HL-60 (cell line): ENCODE data around the gene CFAP54.

Experiments used
- DNase-seq, 2 experiments: peaks; one replicate each; pipeline ENCODE4 v3.0.0-alpha.2; 2010 to 2020; ENCODE audit warnings: low read depth in 1 of 2, low spot score in 1 of 2
- H3K27ac ChIP-seq: fragments of 250-450 bp; sonication (Bioruptor Pico); replicated peaks from 2 replicates; pipeline ENCODE4 v1.5.1; 2020; ENCODE audit warnings: mild to moderate bottlenecking, moderate library complexity
- H3K27me3 ChIP-seq: fragments of 250-450 bp; sonication (Bioruptor Pico); 2 replicates; pipeline ENCODE4 v1.5.1; 2021; ENCODE audit warnings: mild to moderate bottlenecking, moderate library complexity; ENCODE audit not compliant: insufficient read depth, poor library complexity, severe bottlenecking
- H3K4me3 ChIP-seq: replicated peaks from 2 replicates; pipeline ENCODE4 v1.5.1; 2011; ENCODE audit warnings: mild to moderate bottlenecking, control low read depth, low read length; ENCODE audit not compliant: insufficient read depth
- CTCF ChIP-seq: IDR thresholded peaks from one replicate; pipeline ENCODE4 v1.5.1; 2011; ENCODE audit warnings: low read length, control low read depth, inconsistent platforms; ENCODE audit not compliant: insufficient read depth
- GABPA ChIP-seq: IDR thresholded peaks from 2 replicates; pipeline ENCODE4 v1.6.1; 2012; ENCODE audit warnings: low read depth
- POLR2AphosphoS5 ChIP-seq: IDR thresholded peaks from 2 replicates; pipeline ENCODE4 v1.6.1; 2012; ENCODE audit warnings: low read depth
- REST ChIP-seq: IDR thresholded peaks from 2 replicates; pipeline ENCODE4 v1.6.1; 2012; ENCODE audit warnings: low read depth; ENCODE audit not compliant: insufficient replicate concordance
- SPI1 ChIP-seq: IDR thresholded peaks from 2 replicates; pipeline ENCODE4 v1.6.1; 2012; ENCODE audit warnings: low read depth, mild to moderate bottlenecking, borderline replicate concordance

Gene CFAP54

GRCh38 chr12:96636895-96637294, 147.5 kb downstream of the CFAP54 start:
- Histone ChIP-seq H3K27ac (no peak overlapping the region), H3K27me3 (no peaks in the 10 kb centered on the region), H3K4me3 (no peak overlapping the region)
- TF ChIP-seq POLR2AphosphoS5 (no peak), SPI1 (peak; percentile 73)
- no peak for DNase-seq

GRCh38 chr12:96648923-96649322, 159.5 kb downstream of the CFAP54 start:
- DNase-seq, result no peak
- no peak overlapping the region for H3K4me3 ChIP-seq

GRCh38 chr12:96652870-96653269, 163.5 kb downstream of the CFAP54 start:
- TF ChIP-seq REST, result no peak
- TF ChIP-seq GABPA, result no peak
- TF ChIP-seq CTCF, result no peak
- TF ChIP-seq SPI1, result no peak
- TF ChIP-seq POLR2AphosphoS5, result no peak
- no peak for DNase-seq
- Histone ChIP-seq H3K27me3 (no peaks in the 10 kb centered on the region), H3K4me3 (no peak overlapping the region), H3K27ac (no peak overlapping the region)

More at GRCh38 chr12:96648923-96649322, 159.5 kb downstream of the CFAP54 start:
- Histone ChIP-seq H3K27ac (no peak overlapping the region), H3K27me3 (no peaks in the 10 kb centered on the region)
- TF ChIP-seq SPI1 (no peak), GABPA (no peak), POLR2AphosphoS5 (no peak), CTCF (no peak), REST (no peak)

- H3K4me3 ChIP-seq, result no peak overlapping the region
- peak; percentile 5 to 57 for DNase-seq
- TF ChIP-seq POLR2AphosphoS5 (no peak), CTCF (no peak), SPI1 (no peak), GABPA (no peak)
- no peaks in the 10 kb centered on the region for H3K27me3 ChIP-seq
- H3K27ac ChIP-seq, result no peak overlapping the region
Measured at GRCh38 chr12:96658075-96658474, 168.7 kb downstream of the CFAP54 start.

- no peak overlapping the region for H3K27ac ChIP-seq
- H3K27me3 ChIP-seq, result no peaks in the 10 kb centered on the region
- no peak overlapping the region for H3K4me3 ChIP-seq
- no peak for TF ChIP-seq CTCF
- DNase-seq, result no peak
Measured at GRCh38 chr12:96669786-96670185, 180.4 kb downstream of the CFAP54 start.
